HepG2 (cell line): ENCODE measurements around the gene BRSK2. TPM values are rescaled to one million over a fixed set of nuclear protein-coding genes. Genes with fewer than 3 reads are reported as not detected.

Source experiments
- BCL6 ChIP-seq: IDR thresholded peaks from 2 replicates; pipeline ENCODE4 v1.6.1; 2016; ENCODE audit warnings: missing genetic modification reagents, missing compliant biosample characterization
- KLF16 ChIP-seq, 2 experiments: sonication (generic) in 1 of 2; formaldehyde crosslinking in 1 of 2; IDR thresholded peaks; 2 replicates each; pipeline versions ENCODE4 v1.6.1 to v1.8.0; 2016 to 2023; ENCODE audit warnings: missing genetic modification reagents in 2 of 2, missing compliant biosample characterization in 1 of 2
- PBX2 ChIP-seq: IDR thresholded peaks from 2 replicates; pipeline ENCODE4 v1.6.1; 2016; ENCODE audit warnings: control low read depth
- PHF8 ChIP-seq: sonication (generic); formaldehyde crosslinking; IDR thresholded peaks from 2 replicates; pipeline ENCODE4 v1.5.0; 2020; ENCODE audit warnings: missing genetic modification reagents
- PRPF4 ChIP-seq: fragments of 200-400 bp; formaldehyde crosslinking; IDR thresholded peaks from 2 replicates; pipeline ENCODE4 v1.6.1; 2016; ENCODE audit warnings: low read length, low read depth; ENCODE audit not compliant: poor library complexity, severe bottlenecking
- TFDP2 ChIP-seq: sonication (generic); formaldehyde crosslinking; IDR thresholded peaks from 2 replicates; pipeline ENCODE4 v1.4.0; 2020; ENCODE audit warnings: missing genetic modification reagents
- UBTF ChIP-seq: sonication (generic); formaldehyde crosslinking; IDR thresholded peaks from 2 replicates; pipeline ENCODE4 v1.4.0; 2020; ENCODE audit warnings: mild to moderate bottlenecking, missing genetic modification reagents
- ZNF142 ChIP-seq: sonication (generic); formaldehyde crosslinking; IDR thresholded peaks from 2 replicates; pipeline ENCODE4 v1.4.0; 2020; ENCODE audit warnings: missing genetic modification reagents
- ZNF180 ChIP-seq: sonication (generic); formaldehyde crosslinking; IDR thresholded peaks from 2 replicates; pipeline ENCODE4 v1.4.0; 2020; ENCODE audit warnings: low read depth, missing genetic modification reagents, borderline replicate concordance
- ZNF569 ChIP-seq: sonication (generic); formaldehyde crosslinking; IDR thresholded peaks from 2 replicates; pipeline ENCODE4 v1.5.0; 2020; ENCODE audit warnings: mild to moderate bottlenecking, missing genetic modification reagents, moderate library complexity, borderline replicate concordance
- ZNF614 ChIP-seq: IDR thresholded peaks from 2 replicates; pipeline ENCODE4 v1.6.1; 2018; ENCODE audit warnings: missing biosample characterization, missing genetic modification reagents, inconsistent platforms, borderline replicate concordance
- ZNF800 ChIP-seq: sonication (generic); formaldehyde crosslinking; IDR thresholded peaks from 2 replicates; pipeline ENCODE4 v1.4.0; 2020; ENCODE audit warnings: missing genetic modification reagents
- ZNF883 ChIP-seq: sonication (generic); formaldehyde crosslinking; IDR thresholded peaks from 2 replicates; pipeline ENCODE4 v1.5.1; 2020; ENCODE audit warnings: mild to moderate bottlenecking, missing genetic modification reagents; ENCODE audit errors: not compliant biosample characterization
- polyA plus RNA-seq, 8 experiments: library from polyadenylated mRNA; depleted of rRNA in 3 of 8; stranded (reverse) in 7 of 8; unstranded in 1 of 8; fragments of >200 nt; fragmentation: Illumina TruSeq in 4 of 8; extraction: Trizol in 4 of 8; gene quantifications; 2 replicates each; pipeline versions ENCODE4 v1.2.1 to v1.2.3, GENCODE V29; 2011 to 2016; ENCODE audit warnings: low read depth in 4 of 8, missing spikeins in 1 of 8, mixed read lengths in 1 of 8; ENCODE audit not compliant: insufficient read depth in 1 of 8
- total RNA-seq, 5 experiments: library from RNA; depleted of rRNA; stranded (reverse); fragments of >200 nt; fragmentation: Illumina TruSeq; extraction: Trizol; gene quantifications; 2 replicates each; pipeline ENCODE4 v1.2.3, GENCODE V29; 2016; ENCODE audit warnings: low read depth in 1 of 5
- TF ChIP-seq, protein P1 (sequence below): sonication (generic); formaldehyde crosslinking; IDR thresholded peaks from 2 replicates; pipeline ENCODE4 v1.4.0; 2020; ENCODE audit warnings: missing genetic modification reagents

Gene BRSK2
- total and polyA plus RNA-seq, 2 of the 13 experiments (the other 11 are each of a cell fraction or from before 2014, with no cell fraction given) = 0.74 to 1.1 TPM

GRCh38 chr11:1389103-1389931, 417 bp upstream of the BRSK2 start (continued):
- TF ChIP-seq ZNF614 (CRISPR knock-in tag) = 0 out of 2 replicates have a peak, but pooled peaks have one; percentile 29
- TF ChIP-seq PHF8 (CRISPR knock-in tag) = peak; percentile 15; the same call in 1 of the 2 replicates
- TF ChIP-seq ZNF569 (CRISPR knock-in tag) = no peak
- TF ChIP-seq ZNF883 (CRISPR knock-in tag) = peak; percentile 53
- TF ChIP-seq, protein P1, sequence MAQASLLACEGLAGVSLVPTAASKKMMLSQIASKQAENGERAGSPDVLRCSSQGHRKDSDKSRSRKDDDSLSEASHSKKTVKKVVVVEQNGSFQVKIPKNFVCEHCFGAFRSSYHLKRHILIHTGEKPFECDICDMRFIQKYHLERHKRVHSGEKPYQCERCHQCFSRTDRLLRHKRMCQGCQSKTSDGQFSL (CRISPR knock-in tag) = 0 out of 2 replicates have a peak, but pooled peaks have one; percentile 42
- peak in 1 of 2 experiments; percentile 34; a peak in 1 of 4 replicates for TF ChIP-seq KLF16 (CRISPR knock-in tag; IDR thresholded peaks at IDR 0.05)
- TF ChIP-seq UBTF (CRISPR knock-in tag) = peak; percentile 72; the same call in 1 of the 2 replicates
- 0 out of 2 replicates have a peak, but pooled peaks have one; percentile 47 for TF ChIP-seq ZNF800 (CRISPR knock-in tag)
- TF ChIP-seq PRPF4 = no peak
- no peak for TF ChIP-seq PBX2 (CRISPR knock-in tag)
- 0 out of 2 replicates have a peak, but pooled peaks have one; percentile 41 for TF ChIP-seq ZNF142 (CRISPR knock-in tag)
- 0 out of 2 replicates have a peak, but pooled peaks have one; percentile 38 for TF ChIP-seq BCL6 (CRISPR knock-in tag)
- no peak for TF ChIP-seq ZNF180 (CRISPR knock-in tag)
- peak; percentile 80 for TF ChIP-seq TFDP2 (CRISPR knock-in tag)
